Neural cell (in vitro differentiated cells): ENCODE data around the gene BAG1.

Source experiments
- EP300 ChIP-seq: fragments of 450-650 bp; conservative IDR thresholded peaks from 2 replicates; pipeline ENCODE4 v1.6.1; 2014; ENCODE audit warnings: antibody characterized with exemption, mild to moderate bottlenecking, moderate library complexity; ENCODE audit not compliant: poor library complexity, severe bottlenecking
- EZH2 ChIP-seq: fragments of 200-600, 300-800 bp; shearing (Covaris generic), sonication (generic); IDR thresholded peaks from 2 replicates; pipeline ENCODE4 v1.6.1; 2014; ENCODE audit warnings: antibody characterized with exemption, low read length, borderline replicate concordance, mild to moderate bottlenecking; ENCODE audit not compliant: insufficient read depth, poor library complexity, severe bottlenecking
- MXI1 ChIP-seq: fragments of 450-650 bp; conservative IDR thresholded peaks from 2 replicates; pipeline ENCODE4 v1.6.1; 2014; ENCODE audit warnings: antibody characterized with exemption, mild to moderate bottlenecking; ENCODE audit not compliant: poor library complexity, severe bottlenecking
- POLR2AphosphoS5 ChIP-seq: IDR thresholded peaks from 2 replicates; pipeline ENCODE4 v1.6.1; 2012
- RAD21 ChIP-seq: fragments of 450-650 bp; conservative IDR thresholded peaks from 2 replicates; pipeline ENCODE4 v1.6.1; 2014; ENCODE audit warnings: antibody characterized with exemption, mild to moderate bottlenecking, moderate library complexity
- SMC3 ChIP-seq: fragments of 450-650 bp; conservative IDR thresholded peaks from 2 replicates; pipeline ENCODE4 v1.6.1; 2014; ENCODE audit warnings: antibody characterized with exemption, mild to moderate bottlenecking, moderate library complexity; ENCODE audit not compliant: poor library complexity
- TF ChIP-seq, protein P1 (sequence below): fragments of 450-650 bp; IDR thresholded peaks from 2 replicates; pipeline ENCODE4 v1.5.1; 2014; ENCODE audit warnings: antibody characterized with exemption, mild to moderate bottlenecking, moderate library complexity; ENCODE audit not compliant: poor library complexity, severe bottlenecking
- TF ChIP-seq, protein P2 (sequence below): IDR thresholded peaks from 2 replicates; pipeline ENCODE4 v1.6.1; 2012; ENCODE audit warnings: borderline replicate concordance

DNA sequence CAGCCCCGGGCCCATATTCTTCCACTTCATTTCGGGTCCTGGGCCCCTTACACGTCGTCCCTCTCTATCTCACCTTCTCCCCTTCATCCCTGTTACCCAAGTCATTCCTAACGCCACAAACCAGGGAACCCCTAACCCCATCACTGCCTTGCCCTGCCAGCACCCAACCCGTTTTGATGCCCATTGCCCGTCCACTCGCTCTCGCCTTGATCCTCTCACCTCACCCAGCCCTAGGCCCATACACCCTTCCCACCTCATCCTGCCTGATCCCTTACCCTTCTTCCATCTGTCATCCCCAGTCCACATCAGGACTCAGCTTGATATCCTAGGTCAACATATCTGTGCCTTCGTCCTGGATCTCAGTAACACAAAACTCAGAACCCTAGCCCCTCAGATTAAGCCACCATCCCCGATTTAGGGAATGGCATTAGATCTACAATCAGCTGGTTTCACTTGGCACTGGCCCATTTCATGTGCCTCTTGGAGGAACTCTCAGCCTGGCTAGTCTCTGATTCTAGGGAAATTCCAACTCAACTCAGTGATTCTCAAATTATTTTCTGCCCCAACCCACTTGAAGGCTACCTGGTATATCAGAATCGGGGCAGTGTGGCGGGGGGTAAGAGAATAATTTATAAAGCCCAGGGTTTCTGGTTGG, 830 bp upstream of the BAG1 start:
- TF ChIP-seq, protein P1, sequence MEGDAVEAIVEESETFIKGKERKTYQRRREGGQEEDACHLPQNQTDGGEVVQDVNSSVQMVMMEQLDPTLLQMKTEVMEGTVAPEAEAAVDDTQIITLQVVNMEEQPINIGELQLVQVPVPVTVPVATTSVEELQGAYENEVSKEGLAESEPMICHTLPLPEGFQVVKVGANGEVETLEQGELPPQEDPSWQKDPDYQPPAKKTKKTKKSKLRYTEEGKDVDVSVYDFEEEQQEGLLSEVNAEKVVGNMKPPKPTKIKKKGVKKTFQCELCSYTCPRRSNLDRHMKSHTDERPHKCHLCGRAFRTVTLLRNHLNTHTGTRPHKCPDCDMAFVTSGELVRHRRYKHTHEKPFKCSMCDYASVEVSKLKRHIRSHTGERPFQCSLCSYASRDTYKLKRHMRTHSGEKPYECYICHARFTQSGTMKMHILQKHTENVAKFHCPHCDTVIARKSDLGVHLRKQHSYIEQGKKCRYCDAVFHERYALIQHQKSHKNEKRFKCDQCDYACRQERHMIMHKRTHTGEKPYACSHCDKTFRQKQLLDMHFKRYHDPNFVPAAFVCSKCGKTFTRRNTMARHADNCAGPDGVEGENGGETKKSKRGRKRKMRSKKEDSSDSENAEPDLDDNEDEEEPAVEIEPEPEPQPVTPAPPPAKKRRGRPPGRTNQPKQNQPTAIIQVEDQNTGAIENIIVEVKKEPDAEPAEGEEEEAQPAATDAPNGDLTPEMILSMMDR, result no peak
- TF ChIP-seq EP300, result no peak
- TF ChIP-seq POLR2AphosphoS5, result no peak
- TF ChIP-seq, protein P2, sequence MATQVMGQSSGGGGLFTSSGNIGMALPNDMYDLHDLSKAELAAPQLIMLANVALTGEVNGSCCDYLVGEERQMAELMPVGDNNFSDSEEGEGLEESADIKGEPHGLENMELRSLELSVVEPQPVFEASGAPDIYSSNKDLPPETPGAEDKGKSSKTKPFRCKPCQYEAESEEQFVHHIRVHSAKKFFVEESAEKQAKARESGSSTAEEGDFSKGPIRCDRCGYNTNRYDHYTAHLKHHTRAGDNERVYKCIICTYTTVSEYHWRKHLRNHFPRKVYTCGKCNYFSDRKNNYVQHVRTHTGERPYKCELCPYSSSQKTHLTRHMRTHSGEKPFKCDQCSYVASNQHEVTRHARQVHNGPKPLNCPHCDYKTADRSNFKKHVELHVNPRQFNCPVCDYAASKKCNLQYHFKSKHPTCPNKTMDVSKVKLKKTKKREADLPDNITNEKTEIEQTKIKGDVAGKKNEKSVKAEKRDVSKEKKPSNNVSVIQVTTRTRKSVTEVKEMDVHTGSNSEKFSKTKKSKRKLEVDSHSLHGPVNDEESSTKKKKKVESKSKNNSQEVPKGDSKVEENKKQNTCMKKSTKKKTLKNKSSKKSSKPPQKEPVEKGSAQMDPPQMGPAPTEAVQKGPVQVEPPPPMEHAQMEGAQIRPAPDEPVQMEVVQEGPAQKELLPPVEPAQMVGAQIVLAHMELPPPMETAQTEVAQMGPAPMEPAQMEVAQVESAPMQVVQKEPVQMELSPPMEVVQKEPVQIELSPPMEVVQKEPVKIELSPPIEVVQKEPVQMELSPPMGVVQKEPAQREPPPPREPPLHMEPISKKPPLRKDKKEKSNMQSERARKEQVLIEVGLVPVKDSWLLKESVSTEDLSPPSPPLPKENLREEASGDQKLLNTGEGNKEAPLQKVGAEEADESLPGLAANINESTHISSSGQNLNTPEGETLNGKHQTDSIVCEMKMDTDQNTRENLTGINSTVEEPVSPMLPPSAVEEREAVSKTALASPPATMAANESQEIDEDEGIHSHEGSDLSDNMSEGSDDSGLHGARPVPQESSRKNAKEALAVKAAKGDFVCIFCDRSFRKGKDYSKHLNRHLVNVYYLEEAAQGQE, result no peak
- TF ChIP-seq SMC3, result no peak
- TF ChIP-seq MXI1, result no peak
- TF ChIP-seq EZH2, result no peak
- no peak for TF ChIP-seq RAD21
